GOT3 (cell line): Measurements from ENCODE around the gene ZC3HAV1.
"Not testable (repeated sequence)": the region's sequence is repeated elsewhere in the genome, so short reads cannot be mapped to it uniquely, and the experiment has no call there.

ENCODE experiments used
- DNase-seq: peaks from one replicate; lab custom pipeline; 2025; ENCODE audit warnings: mixed read lengths; lab: John Stamatoyannopoulos, UW

The ZC3HAV1 gene

GRCh38 chr7:139112316-139112715 is 2.8 kb upstream of the ZC3HAV1 start:
- no peak for DNase-seq

- DNase-seq, result no peak
These were observed 2.3 kb upstream of the ZC3HAV1 start for GRCh38 chr7:139111811-139112301.

- DNase-seq, result no peak
These were observed 1.6 kb upstream of the ZC3HAV1 start for GRCh38 chr7:139111147-139111546.

- DNase-seq, result no peak
These were observed 477 bp upstream of the ZC3HAV1 start for GRCh38 chr7:139109983-139110411.

DNA sequence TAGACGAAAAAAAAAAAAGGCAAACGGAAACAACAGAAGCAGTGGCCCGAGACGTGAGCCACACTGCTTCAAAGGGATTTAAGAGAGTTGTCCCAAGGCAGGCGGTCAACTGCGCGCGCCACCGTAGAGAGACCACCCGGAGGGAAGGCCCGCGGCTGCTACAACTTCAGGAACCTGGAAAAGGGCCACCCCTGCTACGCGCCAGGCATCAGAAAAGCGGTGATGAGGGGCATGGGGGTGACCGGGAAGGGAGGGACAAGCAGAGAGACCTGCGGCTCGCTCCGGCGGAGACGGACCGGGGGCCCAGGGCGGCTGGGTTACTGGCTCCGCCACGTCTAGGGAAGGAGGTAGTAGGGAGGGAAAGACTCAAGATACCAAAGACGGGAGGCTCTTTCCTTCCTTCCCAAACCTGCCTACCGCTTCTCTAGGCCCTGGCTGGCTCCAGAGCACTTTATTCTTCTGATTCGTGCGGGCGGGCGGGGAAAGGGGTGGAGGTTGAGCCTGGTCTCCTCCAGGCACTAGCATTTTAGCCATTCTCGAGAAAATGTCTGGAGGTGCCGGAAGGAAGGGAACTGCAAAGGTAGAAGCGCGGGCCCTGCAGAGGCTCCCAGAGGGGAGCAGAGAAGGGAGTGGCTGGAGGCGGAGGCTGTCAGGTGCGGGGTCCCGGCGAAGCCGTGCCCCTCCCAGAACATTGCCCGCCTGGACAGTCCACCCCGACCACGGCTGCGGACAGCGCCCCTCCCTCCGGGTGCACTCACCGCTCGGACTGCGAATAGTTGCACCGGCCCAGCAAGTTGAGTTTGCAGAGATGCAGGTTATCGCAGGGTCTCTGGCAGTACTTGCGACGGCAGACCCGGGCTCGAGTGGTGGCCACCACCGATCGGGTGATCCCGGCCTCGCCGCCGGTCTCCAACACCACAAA is 993 bp downstream of the ZC3HAV1 start:
- DNase-seq, result no peak

GRCh38 chr7:139106959-139107358 is 2.6 kb downstream of the ZC3HAV1 start:
- no peak for DNase-seq

GRCh38 chr7:139106227-139106626 is 3.3 kb downstream of the ZC3HAV1 start:
- DNase-seq, result not testable (repeated sequence)

DNA sequence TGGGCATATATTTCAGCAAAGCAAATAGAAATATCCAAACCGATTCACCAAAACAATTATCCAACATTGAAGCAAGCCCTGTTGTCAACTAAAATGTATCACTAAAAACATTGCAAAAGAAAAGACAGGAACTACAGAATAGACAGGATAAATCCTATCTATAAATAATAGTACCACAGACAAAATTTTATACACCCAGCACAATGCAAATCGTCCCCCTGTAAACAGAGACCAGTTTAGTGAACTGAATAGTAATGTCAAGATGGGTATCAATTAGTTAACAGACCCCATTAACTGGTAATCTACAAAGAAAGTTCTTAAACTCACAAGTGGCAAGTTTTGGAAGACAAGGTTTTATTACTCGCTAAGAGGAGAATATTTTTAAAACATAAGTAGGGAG is 4.0 kb downstream of the ZC3HAV1 start:
- DNase-seq, result no peak

- no peak for DNase-seq
These were observed 5.4 kb downstream of the ZC3HAV1 start for GRCh38 chr7:139104091-139104450.

GRCh38 chr7:139103057-139103815 is 6.3 kb downstream of the ZC3HAV1 start:
- no peak for DNase-seq

GRCh38 chr7:139101637-139102158 is 7.8 kb downstream of the ZC3HAV1 start:
- DNase-seq, result not testable (repeated sequence)

- no peak for DNase-seq
These were observed 10.2 kb downstream of the ZC3HAV1 start for GRCh38 chr7:139099172-139099947.

DNA sequence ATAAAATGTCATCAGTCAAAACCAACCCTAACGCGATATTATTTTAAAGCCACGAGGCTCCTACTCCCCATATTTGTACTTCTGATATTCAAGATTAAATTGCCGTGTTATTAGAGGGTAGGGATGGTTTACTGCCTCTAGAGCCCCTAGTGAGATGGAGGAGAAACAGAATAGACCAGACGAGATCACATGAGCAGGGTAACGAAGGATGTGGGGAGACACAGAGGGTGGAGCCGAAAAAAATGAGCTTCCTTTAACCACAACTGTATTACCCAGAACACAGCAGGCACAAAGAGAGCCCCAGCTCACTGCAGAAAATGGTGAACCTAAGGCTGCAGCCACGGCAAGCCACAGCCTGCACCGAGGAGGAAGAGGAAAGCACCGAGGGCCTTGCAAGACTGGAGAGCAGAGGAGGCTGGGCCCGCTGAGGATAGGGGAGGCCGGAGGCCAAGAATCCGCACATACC is 14.3 kb downstream of the ZC3HAV1 start:
- DNase-seq, result no peak

DNA sequence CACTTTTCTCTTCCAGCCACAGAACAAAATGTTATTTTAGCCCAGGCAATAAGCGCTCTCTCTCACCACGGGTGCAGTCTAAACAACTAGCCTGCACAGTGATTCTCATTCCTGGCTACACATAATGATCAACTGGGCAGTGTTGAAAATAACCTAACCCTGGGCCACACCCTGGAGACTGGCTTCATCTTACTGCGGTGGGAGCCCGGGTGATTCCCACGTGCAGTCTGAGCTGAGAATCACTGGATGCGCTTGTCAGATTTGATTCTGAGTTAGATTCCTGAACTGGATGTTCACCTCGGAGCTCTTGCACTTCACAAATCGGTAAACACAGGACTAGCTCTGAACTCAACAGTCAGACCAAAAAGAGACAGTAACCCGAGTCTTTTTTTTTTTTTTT is 14.9 kb downstream of the ZC3HAV1 start:
- DNase-seq, result no peak

DNA sequence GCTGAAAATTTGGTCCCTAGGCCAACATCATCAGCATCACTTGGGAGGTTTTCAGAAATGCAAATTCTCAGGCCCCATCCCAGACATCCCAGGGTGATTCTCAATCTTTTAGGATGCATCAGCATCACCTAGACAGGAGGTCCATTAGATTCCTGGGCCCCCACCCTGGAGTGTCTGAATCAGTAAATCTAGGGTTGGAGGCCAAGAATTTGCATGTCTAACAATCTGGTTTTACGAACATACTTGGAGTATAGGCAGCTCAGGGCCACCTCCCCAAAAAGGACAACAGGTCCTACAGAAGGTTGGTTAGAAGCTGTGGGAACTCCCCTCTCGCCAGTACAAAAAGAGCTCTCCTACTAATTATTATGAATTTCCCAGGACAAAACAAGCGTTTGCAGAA is 15.5 kb downstream of the ZC3HAV1 start:
- DNase-seq, result no peak

DNA sequence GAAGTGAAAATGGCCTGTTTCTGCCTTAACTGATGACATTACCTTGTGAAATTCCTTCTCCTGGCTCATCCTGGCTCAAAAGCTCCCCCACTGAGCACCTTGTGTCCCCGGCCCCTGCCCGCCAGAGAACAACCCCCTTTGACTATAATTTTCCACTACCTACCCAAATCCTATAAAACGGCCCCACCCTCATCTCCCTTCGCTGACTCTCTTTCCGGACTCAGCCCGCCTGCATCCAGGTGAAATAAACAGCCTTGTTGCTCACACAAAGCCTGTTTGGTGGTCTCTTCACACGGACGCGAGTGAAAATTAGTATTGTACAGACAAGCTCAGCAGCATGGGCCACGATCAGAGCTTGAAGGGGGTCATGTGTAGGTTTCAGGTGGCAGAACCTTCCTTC is 16.0 kb downstream of the ZC3HAV1 start:
- not testable (repeated sequence) for DNase-seq

- no peak for DNase-seq
These were observed 17.3 kb downstream of the ZC3HAV1 start for GRCh38 chr7:139092090-139092796.

GRCh38 chr7:139091677-139091996 is 17.9 kb downstream of the ZC3HAV1 start:
- DNase-seq, result no peak

DNA sequence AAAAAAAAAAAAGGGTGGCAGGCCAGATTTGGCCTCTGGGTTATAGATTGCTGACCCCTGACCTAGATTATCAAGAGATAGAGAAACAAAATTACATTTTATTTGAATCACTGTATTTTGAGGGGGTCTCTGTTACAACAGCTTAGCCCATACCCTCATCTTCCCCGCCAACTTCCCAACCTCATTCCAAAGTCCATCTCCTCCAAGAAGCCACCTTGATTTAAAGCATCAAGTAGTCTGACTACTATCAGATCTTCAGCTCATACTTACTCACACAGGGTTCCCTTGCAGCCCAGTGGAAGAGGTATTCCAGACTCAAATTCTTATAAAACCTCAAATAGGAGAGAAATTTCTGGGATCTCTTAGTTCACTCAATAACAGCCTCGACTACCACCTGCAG is 20.4 kb downstream of the ZC3HAV1 start:
- DNase-seq, result no peak

DNA sequence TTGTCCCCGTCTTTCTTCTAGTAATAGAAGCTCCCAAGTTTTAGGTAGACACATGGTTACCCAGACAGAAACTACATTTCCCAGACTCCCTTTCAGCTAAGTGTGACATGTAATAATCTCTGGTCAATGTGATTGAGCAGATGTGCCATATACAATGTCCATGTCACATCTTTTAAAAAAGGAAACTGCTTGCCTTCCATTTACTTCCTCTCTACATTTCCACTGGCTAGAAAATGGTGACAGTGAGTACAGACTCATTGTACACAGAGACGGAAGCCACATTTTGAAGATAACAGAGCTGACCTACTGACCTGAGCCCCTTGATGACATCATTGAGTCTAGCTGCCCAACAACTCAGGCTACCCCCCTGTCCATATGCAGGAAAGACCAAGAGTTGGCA is 21.3 kb downstream of the ZC3HAV1 start:
- DNase-seq, result no peak

DNA sequence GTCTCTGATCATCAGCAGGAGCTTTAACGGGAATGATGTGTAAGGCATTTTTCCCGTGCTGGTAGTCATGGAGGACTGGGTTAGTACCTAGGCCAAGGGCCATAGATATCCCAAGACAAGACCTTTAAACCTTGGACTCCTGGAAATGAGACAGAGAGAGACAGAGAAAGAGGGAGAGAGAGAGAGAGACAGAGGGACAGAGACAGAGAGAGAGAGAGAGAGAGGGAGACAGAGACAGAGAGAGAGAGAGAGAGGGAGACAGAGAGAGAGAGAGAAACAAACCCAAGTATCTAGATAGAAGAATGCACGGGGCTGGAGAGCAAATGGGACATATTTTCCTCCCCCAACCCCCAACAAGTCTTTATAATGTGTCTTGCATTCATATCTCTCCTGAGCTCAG is 22.3 kb downstream of the ZC3HAV1 start:
- no peak for DNase-seq
